Measurements from ENCODE around the gene FUT7. TPM values are rescaled to one million over a fixed set of nuclear protein-coding genes. Genes with fewer than 3 reads are reported as not detected.

FUT7 gene
- total and polyA plus RNA-seq, 2 of the 13 experiments (the other 11 are each of a cell fraction or from before 2014, with no cell fraction given) = 0.05 TPM; not detected in 1

DNA sequence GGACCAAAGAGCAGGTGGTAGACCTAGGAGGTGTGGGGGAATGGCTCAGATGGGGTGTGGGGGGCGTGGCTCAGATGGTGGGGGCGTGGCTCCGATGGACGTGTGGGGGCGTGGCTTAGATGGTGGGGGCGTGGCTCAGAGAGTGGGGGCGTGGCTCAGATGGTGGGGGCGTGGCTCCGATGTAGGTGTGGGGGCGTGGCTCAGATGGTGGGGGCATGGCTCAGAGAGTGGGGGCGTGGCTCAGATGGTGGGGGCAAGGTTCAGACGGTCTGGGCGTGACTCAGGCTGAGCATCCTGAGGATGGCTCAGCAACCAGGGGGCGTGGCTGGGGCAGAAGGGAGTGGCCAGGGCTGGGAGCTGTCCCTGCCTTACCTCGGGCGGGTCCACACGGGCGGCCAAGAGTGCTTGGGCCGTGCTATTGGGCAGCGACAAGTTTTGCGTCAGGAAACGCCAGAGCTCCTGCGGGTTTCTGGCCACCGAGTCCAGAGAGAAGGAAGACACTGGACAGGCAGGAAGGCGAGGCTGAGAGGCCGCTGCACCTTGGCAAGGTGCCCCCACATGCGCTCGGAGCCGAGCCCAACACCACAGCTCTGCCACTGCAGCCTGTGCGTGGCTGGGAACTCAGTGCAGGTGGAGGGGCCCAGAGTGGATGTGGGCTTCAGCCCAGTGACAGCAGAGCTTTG, 9.8 kb downstream of the FUT7 start (continued):
- TF ChIP-seq PAXIP1 (CRISPR knock-in tag; conservative IDR thresholded peaks at IDR 0.05) = peak; percentile 42; the same call in 1 of the 2 replicates
- peak; percentile 56; the same call in 1 of the 2 replicates for TF ChIP-seq ZBTB38 (CRISPR knock-in tag; IDR thresholded peaks at IDR 0.05)
- TF ChIP-seq MNT (IDR thresholded peaks at IDR 0.05) = peak; percentile 27; the same call in 1 of the 2 replicates
- peak; percentile 78; the same call in 1 of the 2 replicates for TF ChIP-seq DRAP1 (CRISPR knock-in tag; IDR thresholded peaks at IDR 0.05)
- peak; percentile 6 for TF ChIP-seq AGO1 (IDR thresholded peaks at IDR 0.05; ENCODE audit: low read depth, low read length, poor library complexity, severe bottlenecking)
- TF ChIP-seq, protein P1, sequence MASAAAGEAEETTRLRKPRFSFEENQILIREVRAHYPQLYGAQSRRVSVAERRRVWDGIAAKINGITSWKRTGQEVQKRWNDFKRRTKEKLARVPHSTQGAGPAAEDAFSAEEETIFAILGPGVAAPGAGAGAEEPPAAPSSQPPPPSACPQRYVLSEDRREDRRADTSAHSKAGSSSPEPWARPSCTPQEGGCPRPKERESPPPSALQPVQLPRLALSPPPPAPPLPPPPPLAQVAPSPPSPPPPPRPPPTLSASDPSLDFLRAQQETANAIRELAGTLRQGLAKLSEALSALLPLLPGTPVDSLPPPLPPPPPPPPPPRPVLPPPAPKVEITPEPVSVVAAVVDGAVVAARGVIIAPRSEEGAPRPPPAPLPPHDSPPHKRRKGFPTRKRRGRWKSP (CRISPR knock-in tag; IDR thresholded peaks at IDR 0.05) = peak; percentile 43; the same call in 1 of the 2 replicates
- 0 out of 2 replicates have a peak, but pooled peaks have one; percentile 71 for TF ChIP-seq HNRNPL (IDR thresholded peaks at IDR 0.05; ENCODE audit: low read depth, low read length)
- TF ChIP-seq MXI1 (IDR thresholded peaks at IDR 0.05; ENCODE audit: borderline replicate concordance, low read depth, low read length) = peak; percentile 82; the same call in 1 of the 3 replicates
- TF ChIP-seq RAD21 (CRISPR knock-in tag; IDR thresholded peaks at IDR 0.05) = 0 out of 2 replicates have a peak, but pooled peaks have one; percentile 10
- TF ChIP-seq, protein P2, sequence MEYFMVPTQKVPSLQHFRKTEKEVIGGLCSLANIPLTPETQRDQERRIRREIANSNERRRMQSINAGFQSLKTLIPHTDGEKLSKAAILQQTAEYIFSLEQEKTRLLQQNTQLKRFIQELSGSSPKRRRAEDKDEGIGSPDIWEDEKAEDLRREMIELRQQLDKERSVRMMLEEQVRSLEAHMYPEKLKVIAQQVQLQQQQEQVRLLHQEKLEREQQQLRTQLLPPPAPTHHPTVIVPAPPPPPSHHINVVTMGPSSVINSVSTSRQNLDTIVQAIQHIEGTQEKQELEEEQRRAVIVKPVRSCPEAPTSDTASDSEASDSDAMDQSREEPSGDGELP (IDR thresholded peaks at IDR 0.05; ENCODE audit: borderline replicate concordance, low read depth) = peak; percentile 29; the same call in 1 of the 2 replicates
- peak; percentile 72 for TF ChIP-seq SAP130 (CRISPR knock-in tag; IDR thresholded peaks at IDR 0.05; ENCODE audit: low read depth)
- no peak for TF ChIP-seq SAFB2 (CRISPR knock-in tag; IDR thresholded peaks at IDR 0.05; ENCODE audit: borderline replicate concordance, low read depth)
- peak; percentile 22 for TF ChIP-seq YY1 (IDR thresholded peaks at IDR 0.05; ENCODE audit: insufficient read depth, insufficient replicate concordance, low read depth, low read length)
- 0 out of 2 replicates have a peak, but pooled peaks have one; percentile 47 for TF ChIP-seq ZSCAN21 (CRISPR knock-in tag; IDR thresholded peaks at IDR 0.05; ENCODE audit: borderline replicate concordance)
- TF ChIP-seq AKAP8 (CRISPR knock-in tag; IDR thresholded peaks at IDR 0.05) = peak; percentile 61; the same call in 1 of the 2 replicates
- TF ChIP-seq TEAD3 (CRISPR knock-in tag; optimal IDR thresholded peaks at IDR 0.05; ENCODE audit: borderline replicate concordance) = peak; percentile 23
- no peak for TF ChIP-seq ZNF225 (CRISPR knock-in tag; IDR thresholded peaks at IDR 0.05)
- no peak for TF ChIP-seq ZNF160 (CRISPR knock-in tag; IDR thresholded peaks at IDR 0.05)
